HG03521 (cell line): Measurements from ENCODE around the gene SPRR2A.
"Not testable (repeated sequence)": the region's sequence is repeated elsewhere in the genome, so short reads cannot be mapped to it uniquely, and the experiment has no call there.

Source experiments
- ATAC-seq: cut with Tn5 transposase; IDR thresholded peaks from one replicate; pipeline ENCODE4 v1.9.1; 2021; ENCODE audit warnings: mild to moderate bottlenecking, moderate library complexity; ENCODE audit not compliant: unreplicated experiment

SPRR2A gene

GRCh38 chr1:153057375-153057774 is at the start of gene SPRR2A:
Gene SPRR2A (minus strand): TSS chr1:153057512. CDS start chr1:153056735, 777 bp downstream.
- ATAC-seq: no peak

- no peak for ATAC-seq
Measured at GRCh38 chr1:153100245-153100644, 42.9 kb upstream of the SPRR2A start.

DNA sequence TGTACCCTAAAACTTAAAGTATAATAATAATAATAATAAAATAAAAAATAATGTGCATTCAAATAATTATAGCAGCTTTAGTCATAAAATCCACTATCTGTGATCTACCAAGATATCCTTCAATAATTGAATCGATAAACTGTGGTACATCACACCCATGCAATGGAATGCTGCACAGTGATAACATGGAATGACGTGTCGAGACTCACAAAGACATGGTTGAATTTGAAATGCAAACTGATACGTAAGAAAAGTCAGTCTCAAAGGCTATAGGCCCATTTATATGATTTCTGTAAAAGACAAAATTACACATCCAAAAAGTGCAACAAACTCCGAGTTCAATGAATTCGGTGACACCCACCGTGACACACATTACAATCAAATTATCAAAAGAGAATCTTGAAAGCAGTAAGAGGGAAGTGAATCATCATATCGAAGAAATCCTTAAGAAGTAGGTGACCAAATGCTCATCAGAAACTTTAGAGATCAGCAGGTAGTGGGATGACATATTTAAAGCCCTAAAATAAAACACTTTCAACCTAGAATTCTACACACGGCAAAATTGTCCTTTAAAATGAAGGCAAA is 42.2 kb upstream of the SPRR2A start:
- no peak for ATAC-seq

- ATAC-seq: no peak
Measured at GRCh38 chr1:153095764-153096163, 38.5 kb upstream of the SPRR2A start.

DNA sequence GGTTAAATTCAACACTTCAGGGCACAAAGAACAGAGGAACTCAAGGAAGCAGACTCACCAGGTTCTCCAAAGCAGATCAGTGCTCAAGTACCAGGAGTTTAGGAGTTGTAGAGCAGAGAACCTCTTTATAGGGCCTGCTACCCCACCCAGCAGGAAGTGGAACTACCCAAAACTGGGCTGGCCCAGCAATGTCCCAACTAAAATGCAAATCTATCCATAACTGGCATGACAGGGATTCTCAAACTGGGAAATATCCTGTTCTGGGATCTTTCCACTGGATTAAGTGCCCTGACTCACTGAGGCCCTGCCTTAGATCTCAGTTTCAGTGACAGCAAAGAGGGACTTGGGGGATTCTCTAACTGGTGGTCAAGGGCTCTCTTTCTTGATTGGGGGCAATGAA is 37.1 kb upstream of the SPRR2A start, which contains the start of gene SPRR2E:
Gene SPRR2E, minus strand, starts transcription at position 101 of the 400 bp plus-strand sequence. CDS start 775 bp downstream, outside the sequence.
- no peak for ATAC-seq

DNA sequence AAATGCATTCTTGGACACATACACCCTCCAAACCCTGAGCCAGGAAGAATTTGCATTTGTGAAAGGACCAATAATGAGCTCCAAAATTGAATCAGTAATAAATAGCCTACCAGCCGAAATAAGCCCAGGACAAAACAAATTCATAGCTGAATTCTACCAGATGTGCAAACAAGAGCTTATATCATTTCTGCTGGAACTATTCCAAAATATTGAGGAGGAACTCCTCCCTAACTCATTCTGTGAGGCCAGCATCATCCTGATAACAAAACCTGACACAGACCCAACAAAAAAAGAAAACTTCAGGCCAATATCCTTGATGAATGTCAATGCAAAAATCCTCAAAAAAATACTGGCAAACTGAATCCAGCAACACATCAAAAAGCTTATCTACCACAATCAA is 30.3 kb upstream of the SPRR2A start:
- ATAC-seq: no peak

DNA sequence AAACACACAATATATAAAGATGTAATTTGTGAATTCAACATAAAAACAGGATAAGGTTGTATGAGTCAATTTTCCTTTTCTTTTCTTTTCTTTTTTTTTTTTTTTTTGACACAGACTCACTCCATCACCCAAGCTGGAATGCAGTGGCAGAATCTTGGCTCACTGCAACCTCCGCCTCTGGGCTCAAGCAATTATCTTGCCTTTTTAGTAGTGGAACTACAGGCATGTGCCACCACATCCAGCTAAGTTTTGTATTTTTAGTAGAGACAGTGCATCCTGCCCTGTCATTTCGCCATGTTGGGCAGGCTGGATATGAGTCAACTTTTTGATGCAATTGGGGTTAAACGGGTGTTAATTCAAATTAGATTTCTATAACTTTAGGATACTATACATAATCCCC is 24.4 kb upstream of the SPRR2A start:
- no peak for ATAC-seq

GRCh38 chr1:153072806-153073726 is 15.8 kb upstream of the SPRR2A start:
- ATAC-seq: no peak

GRCh38 chr1:153071511-153071910 is 14.2 kb upstream of the SPRR2A start, which contains the start of gene SPRR2B:
Gene SPRR2B (minus strand): TSS chr1:153071611. CDS start chr1:153070839, 772 bp downstream.
- ATAC-seq: no peak

DNA sequence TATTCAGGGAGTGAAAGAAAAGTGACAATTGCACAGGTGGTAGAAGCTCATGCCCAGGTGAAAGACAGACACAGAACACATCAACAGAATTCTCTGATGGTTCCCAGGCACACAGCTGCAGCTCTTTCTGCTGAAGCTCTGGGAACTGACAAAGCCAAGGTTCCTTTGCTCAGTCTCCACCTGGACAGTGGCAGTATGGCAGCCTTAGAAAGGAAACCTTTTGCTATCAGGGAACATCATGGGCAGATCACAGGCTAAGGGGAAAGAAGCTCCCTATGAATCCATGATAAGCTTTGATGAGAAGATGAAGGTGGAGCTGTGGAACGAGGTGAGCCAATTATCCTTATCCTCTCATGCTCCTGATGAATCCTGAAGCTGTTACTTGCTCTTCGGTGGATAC is 12.9 kb upstream of the SPRR2A start:
- no peak for ATAC-seq

GRCh38 chr1:153058826-153059784 is 1.8 kb upstream of the SPRR2A start:
- ATAC-seq: no peak

GRCh38 chr1:153058154-153058553 is 842 bp upstream of the SPRR2A start:
- ATAC-seq: no peak

DNA sequence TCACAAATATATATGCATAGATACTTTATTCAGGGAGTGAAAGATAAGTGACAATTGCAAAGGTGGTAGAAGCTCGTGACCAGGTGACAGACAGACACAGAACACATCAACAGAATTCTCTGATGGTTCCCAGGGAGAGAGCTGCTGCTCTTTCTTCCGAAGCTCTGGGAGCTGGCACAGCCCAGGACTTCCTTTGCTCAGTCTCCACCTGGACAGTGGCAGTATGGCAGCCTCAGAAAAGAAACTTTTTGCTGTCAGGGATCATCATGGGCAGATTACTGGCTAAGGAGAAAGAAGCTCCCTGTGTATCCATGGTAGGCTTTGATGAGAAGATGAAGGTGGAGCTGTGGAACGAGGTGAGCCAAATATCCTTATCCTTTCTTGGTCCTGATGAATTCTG is 1.2 kb downstream of the SPRR2A start:
- ATAC-seq: not testable (repeated sequence)

- ATAC-seq: no peak
Measured at GRCh38 chr1:153049211-153049610, 8.1 kb downstream of the SPRR2A start.

DNA sequence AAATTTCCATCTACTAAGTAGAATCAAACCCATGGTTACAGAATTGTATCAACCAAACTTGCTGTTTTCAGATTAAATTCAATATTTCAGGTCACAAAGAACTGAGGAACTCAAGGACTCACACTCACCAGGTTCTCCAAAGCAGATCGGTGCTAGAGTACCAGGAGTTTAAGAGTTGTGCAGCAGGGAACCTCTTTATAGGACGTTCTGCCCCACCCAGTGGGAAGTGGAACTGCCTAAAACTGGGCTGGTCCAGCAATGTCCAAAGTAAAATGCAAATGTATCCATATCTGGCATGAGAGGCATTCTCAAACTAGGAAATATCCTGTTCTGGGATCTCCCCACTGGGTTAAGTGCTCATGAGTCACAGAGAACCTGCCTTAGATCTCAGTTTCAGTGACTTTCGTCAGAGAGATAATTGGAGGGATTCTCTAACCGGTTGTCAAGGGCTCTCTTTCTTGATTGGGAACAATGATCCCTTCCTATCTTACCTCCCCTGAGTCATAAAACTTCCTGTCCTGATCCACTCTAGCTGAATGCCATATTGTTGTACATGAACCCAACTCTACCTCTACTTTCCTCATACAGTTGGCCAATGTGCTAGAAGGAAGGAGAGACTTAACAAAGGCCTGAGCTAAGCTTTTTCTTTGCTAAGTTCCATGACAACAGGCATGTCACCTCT is 16.2 kb downstream of the SPRR2A start, which contains the start of gene SPRR2D:
Gene SPRR2D, minus strand, starts transcription at position 171 of the 682 bp plus-strand sequence. CDS start 774 bp downstream, outside the sequence.
- no peak for ATAC-seq

DNA sequence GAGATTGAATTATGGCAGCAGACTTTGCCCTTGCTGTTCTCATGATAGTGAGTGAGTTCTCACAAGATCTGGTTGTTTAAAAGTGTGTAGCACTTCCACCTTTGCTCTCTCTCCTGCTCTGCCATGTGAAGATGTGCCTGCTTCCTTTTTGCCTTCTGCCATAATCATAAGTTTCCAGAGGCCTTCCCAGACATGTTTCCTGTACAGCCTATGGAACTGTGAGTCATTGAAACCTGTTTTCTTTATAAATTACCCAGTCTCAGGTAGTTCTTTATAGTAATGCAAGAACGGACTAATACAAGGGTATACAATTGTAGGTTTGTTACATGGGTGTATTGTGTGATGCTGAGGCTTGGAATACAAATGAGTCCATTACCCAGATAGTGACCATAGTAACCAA is 22.1 kb downstream of the SPRR2A start:
- ATAC-seq: no peak

- ATAC-seq: no peak
Measured at GRCh38 chr1:153032677-153033308, 24.5 kb downstream of the SPRR2A start.

GRCh38 chr1:153032073-153032472 is 25.2 kb downstream of the SPRR2A start:
- no peak for ATAC-seq

- ATAC-seq: no peak
Measured at GRCh38 chr1:153030895-153031294, 26.4 kb downstream of the SPRR2A start, which contains the start of gene SPRR1B. Gene SPRR1B (plus strand): TSS chr1:153031203. CDS start chr1:153032346, 1,143 bp downstream.

GRCh38 chr1:153028766-153029165 is 28.5 kb downstream of the SPRR2A start:
- ATAC-seq: no peak
